IMR-90 (cell line): ENCODE measurements around the gene USP47.

ENCODE experiments used
- CTCF ChIP-seq: conservative IDR thresholded peaks from 2 replicates; pipeline ENCODE4 v1.5.1; 2012; ENCODE audit warnings: mild to moderate bottlenecking, low read depth, low read length, improper control_type of control experiment
- POLR2A ChIP-seq: IDR thresholded peaks from 2 replicates; pipeline ENCODE4 v1.6.1; 2012; ENCODE audit warnings: mild to moderate bottlenecking, low read depth, low read length
- SMC3 ChIP-seq: fragments of 150-350 bp; IDR thresholded peaks from 2 replicates; pipeline ENCODE4 v1.6.1; 2016; ENCODE audit warnings: low read depth, mild to moderate bottlenecking, antibody characterized with exemption, low read length, moderate library complexity
- USF2 ChIP-seq: fragments of 150-350 bp; IDR thresholded peaks from 2 replicates; pipeline ENCODE4 v1.6.1; 2017; ENCODE audit warnings: mild to moderate bottlenecking, antibody characterized with exemption, low read length, low read depth

DNA sequence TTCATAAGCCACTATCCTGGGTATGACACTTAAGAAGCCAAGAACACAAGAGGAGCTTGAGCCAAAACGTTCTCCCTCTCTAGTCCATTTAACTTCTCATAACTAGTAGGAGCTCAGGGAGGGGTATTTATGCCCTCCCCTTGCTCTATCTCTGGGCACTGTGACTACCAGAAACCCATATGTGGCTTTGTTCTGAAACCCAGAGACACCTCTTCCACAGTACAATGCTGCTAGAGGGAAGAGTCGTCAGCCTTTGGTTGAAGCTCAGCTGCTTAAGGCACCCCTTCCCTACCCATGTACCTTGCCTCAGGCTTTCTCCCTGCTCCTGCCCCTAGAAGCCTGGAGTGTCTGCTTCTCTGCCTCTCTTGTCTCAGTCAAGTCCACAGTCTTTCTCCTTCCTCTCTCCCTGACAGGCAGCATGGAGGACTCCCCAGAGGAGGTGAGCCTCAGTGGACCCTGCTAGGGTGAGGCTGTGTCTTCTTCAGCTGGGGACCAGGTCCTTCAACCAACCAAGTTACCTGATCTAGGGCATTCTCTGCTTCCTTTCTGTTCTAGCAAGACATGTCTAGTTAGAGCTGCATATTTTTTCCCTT is 23.1 kb upstream of the USP47 start:
- TF ChIP-seq SMC3 (no peak), CTCF (no peak), USF2 (no peak), POLR2A (no peak)
